MM.1S (cell line): ENCODE data around the gene NCOA3.
"Not testable (repeated sequence)": the region's sequence is repeated elsewhere in the genome, so short reads cannot be mapped to it uniquely, and the experiment has no call there.

Experiments
- DNase-seq: peaks from one replicate; pipeline ENCODE4 v3.0.0-alpha.2; 2015
- H2AFZ ChIP-seq: fragments of 300-600 bp; sonication (generic); 2 replicates; pipeline ENCODE4 v1.6.0; 2016; ENCODE audit warnings: antibody characterized with exemption, low read length
- H3F3A ChIP-seq: fragments of 300-600 bp; sonication (generic); 2 replicates; pipeline ENCODE4 v1.6.1; 2016; ENCODE audit warnings: mild to moderate bottlenecking, antibody characterized with exemption, low read length, moderate library complexity, mixed read lengths; ENCODE audit not compliant: insufficient read depth
- H3K27ac ChIP-seq: fragments of 300-600 bp; sonication (generic); 2 replicates; pipeline ENCODE4 v1.5.1; 2016; ENCODE audit warnings: mild to moderate bottlenecking, low read length
- H3K27me3 ChIP-seq: fragments of 300-600 bp; sonication (generic); replicated peaks from 2 replicates; pipeline ENCODE4 v1.6.0; 2016; ENCODE audit warnings: low read length; ENCODE audit not compliant: insufficient read depth
- H3K36me3 ChIP-seq: fragments of 300-600 bp; sonication (generic); replicated peaks from 2 replicates; pipeline ENCODE4 v1.6.1; 2016; ENCODE audit warnings: mild to moderate bottlenecking, low read length, mixed read lengths; ENCODE audit not compliant: insufficient read depth
- H3K4me1 ChIP-seq: fragments of 300-600 bp; sonication (generic); 2 replicates; pipeline ENCODE4 v1.6.1; 2016; ENCODE audit warnings: low read length, mixed read lengths
- H3K4me2 ChIP-seq: fragments of 300-600 bp; sonication (generic); 2 replicates; pipeline ENCODE4 v1.6.0; 2016; ENCODE audit warnings: low read depth, low read length
- H3K4me3 ChIP-seq: fragments of 300-600 bp; sonication (generic); 2 replicates; pipeline ENCODE4 v1.5.1; 2016; ENCODE audit warnings: low read length, mixed read lengths
- H3K79me2 ChIP-seq: fragments of 300-600 bp; sonication (generic); 2 replicates; pipeline ENCODE4 v1.6.1; 2016; ENCODE audit warnings: mixed run types, low read length, mixed read lengths
- H3K9ac ChIP-seq: fragments of 300-600 bp; sonication (generic); 2 replicates; pipeline ENCODE4 v1.6.1; 2016; ENCODE audit warnings: low read length, mixed read lengths
- H3K9me2 ChIP-seq: fragments of 300-600 bp; sonication (generic); replicated peaks from 2 replicates; pipeline ENCODE4 v1.6.1; 2016; ENCODE audit warnings: mild to moderate bottlenecking, low read length, mixed read lengths; ENCODE audit not compliant: insufficient read depth
- H3K9me3 ChIP-seq: fragments of 300-600 bp; sonication (generic); replicated peaks from 2 replicates; pipeline ENCODE4 v1.6.1; 2016; ENCODE audit warnings: mild to moderate bottlenecking, low read length, mixed read lengths; ENCODE audit not compliant: insufficient read depth
- H4K20me1 ChIP-seq: fragments of 300-600 bp; sonication (generic); 2 replicates; pipeline ENCODE4 v1.6.1; 2016; ENCODE audit warnings: mild to moderate bottlenecking, low read length, moderate library complexity, mixed read lengths; ENCODE audit not compliant: insufficient read depth
- EZH2 ChIP-seq: fragments of 300-600 bp; sonication (generic); optimal IDR thresholded peaks from 2 replicates; pipeline ENCODE3; 2017; ENCODE audit warnings: low read depth, mild to moderate bottlenecking, antibody characterized with exemption, low read length, mixed read lengths
- EZH2phosphoT487 ChIP-seq: fragments of 300-600 bp; sonication (generic); IDR thresholded peaks from 2 replicates; pipeline ENCODE4 v1.6.1; 2018; ENCODE audit warnings: antibody characterized with exemption, low read length
- TF ChIP-seq, protein P1 (sequence below): fragments of 300-600 bp; sonication (generic); IDR thresholded peaks from 2 replicates; pipeline ENCODE4 v1.5.1; 2016; ENCODE audit warnings: antibody characterized with exemption, low read length, mixed read lengths

Gene NCOA3

GRCh38 chr20:47578543-47578942, 76.9 kb downstream of the NCOA3 start:
- H3K36me3 ChIP-seq, result no peaks in the 10 kb centered on the region
- H3K27ac ChIP-seq, result no peak overlapping the region
- peaks cover 98% of the 10 kb centered on the region for H3K79me2 ChIP-seq
- TF ChIP-seq, protein P1, sequence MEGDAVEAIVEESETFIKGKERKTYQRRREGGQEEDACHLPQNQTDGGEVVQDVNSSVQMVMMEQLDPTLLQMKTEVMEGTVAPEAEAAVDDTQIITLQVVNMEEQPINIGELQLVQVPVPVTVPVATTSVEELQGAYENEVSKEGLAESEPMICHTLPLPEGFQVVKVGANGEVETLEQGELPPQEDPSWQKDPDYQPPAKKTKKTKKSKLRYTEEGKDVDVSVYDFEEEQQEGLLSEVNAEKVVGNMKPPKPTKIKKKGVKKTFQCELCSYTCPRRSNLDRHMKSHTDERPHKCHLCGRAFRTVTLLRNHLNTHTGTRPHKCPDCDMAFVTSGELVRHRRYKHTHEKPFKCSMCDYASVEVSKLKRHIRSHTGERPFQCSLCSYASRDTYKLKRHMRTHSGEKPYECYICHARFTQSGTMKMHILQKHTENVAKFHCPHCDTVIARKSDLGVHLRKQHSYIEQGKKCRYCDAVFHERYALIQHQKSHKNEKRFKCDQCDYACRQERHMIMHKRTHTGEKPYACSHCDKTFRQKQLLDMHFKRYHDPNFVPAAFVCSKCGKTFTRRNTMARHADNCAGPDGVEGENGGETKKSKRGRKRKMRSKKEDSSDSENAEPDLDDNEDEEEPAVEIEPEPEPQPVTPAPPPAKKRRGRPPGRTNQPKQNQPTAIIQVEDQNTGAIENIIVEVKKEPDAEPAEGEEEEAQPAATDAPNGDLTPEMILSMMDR, result no peak
- TF ChIP-seq EZH2phosphoT487 (no peak), EZH2 (no peak)
- H3K9ac ChIP-seq, result no peak overlapping the region
- peaks cover 31% of the 10 kb centered on the region for H3K4me1 ChIP-seq
- peaks cover 13% of the 10 kb centered on the region for H4K20me1 ChIP-seq
- no peak overlapping the region for H2AFZ ChIP-seq
- no peaks in the 10 kb centered on the region for H3K27me3 ChIP-seq
- peaks cover 10% of the 10 kb centered on the region for H3F3A ChIP-seq
- H3K9me2 ChIP-seq, result no peaks in the 10 kb centered on the region
- no peak overlapping the region for H3K4me2 ChIP-seq
- H3K9me3 ChIP-seq, result no peaks in the 10 kb centered on the region
- DNase-seq, result no peak
- no peak overlapping the region for H3K4me3 ChIP-seq

DNA sequence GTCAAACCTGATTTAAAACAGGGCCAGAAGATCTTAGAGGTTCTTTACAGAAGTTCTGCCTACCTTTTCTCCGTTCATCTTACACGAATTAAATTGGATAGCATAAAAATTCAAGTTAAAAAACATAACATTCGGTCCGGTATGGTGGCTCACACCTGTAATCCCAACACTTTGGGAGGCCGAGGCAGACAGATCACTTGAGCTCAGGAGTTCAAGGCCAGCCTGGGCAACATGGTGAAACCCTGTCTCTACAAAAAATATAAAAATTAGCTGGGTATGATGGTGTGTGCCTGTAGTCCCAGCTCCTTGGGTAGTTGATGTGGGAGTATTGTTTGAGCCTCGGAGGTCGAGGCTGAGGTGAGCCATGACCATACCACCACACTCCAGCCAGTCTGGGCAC, 79.0 kb downstream of the NCOA3 start:
- not testable (repeated sequence) for H3K27ac ChIP-seq, DNase-seq, H3K4me3 ChIP-seq, H2AFZ ChIP-seq, H3K36me3 ChIP-seq, H4K20me1 ChIP-seq, H3K4me2 ChIP-seq, H3K9ac ChIP-seq, H3K9me3 ChIP-seq, H3K9me2 ChIP-seq, H3F3A ChIP-seq, H3K27me3 ChIP-seq
- Histone ChIP-seq H3K4me1 (peaks cover 18% of the 10 kb centered on the region), H3K79me2 (peaks cover 95% of the 10 kb centered on the region)

DNA sequence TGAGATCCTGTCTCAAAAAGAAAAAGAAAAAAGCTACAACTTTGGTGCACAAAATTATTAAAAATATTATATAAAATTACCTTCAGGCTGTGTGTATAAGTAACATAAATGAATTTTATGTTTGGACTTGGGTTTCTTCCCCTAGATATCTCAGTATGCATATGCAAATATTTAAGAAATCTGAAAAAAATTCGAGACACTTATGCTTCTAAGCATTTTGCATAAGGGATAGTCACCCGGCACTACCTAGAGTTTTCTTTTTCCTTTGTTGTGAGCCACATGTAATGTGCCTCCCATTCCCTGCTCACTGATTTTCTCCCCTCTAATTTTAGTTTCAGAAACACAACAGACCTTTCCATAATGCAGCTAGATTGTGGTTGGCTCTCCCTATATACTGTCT, 79.4 kb downstream of the NCOA3 start:
- DNase-seq, result no peak
- Histone ChIP-seq H3K9ac (no peak overlapping the region), H3K79me2 (peaks cover 93% of the 10 kb centered on the region), H3F3A (no peaks in the 10 kb centered on the region), H3K4me2 (no peak overlapping the region), H3K36me3 (no peaks in the 10 kb centered on the region), H4K20me1 (peaks cover 6% of the 10 kb centered on the region; the same call in 1 of the 2 replicates), H3K4me1 (peaks cover 14% of the 10 kb centered on the region), H3K4me3 (no peak overlapping the region), H3K27me3 (no peaks in the 10 kb centered on the region), H2AFZ (no peak overlapping the region), H3K9me3 (no peaks in the 10 kb centered on the region), H3K27ac (no peak overlapping the region), H3K9me2 (no peaks in the 10 kb centered on the region)
- TF ChIP-seq, protein P1, result no peak
- no peak for TF ChIP-seq EZH2phosphoT487
- TF ChIP-seq EZH2, result no peak

DNA sequence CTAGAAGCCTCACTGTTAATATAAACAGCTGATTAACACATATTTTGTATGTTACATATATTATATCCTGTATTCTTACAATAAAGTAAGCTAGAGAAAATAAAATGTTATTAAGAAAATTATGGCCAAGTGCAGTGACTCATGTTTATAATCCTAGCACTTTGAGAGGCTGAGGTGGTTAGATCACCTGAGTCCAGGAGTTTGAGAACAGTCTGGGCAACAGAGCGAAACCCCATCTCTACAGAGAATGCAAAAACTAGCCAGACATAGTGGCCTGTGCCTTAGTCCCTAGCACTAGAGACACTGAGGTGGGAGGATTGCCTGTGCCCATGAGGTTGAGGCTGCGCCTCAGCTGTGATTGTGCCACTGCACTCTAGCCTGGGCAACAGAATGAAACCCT, 81.9 kb downstream of the NCOA3 start:
- H2AFZ ChIP-seq, result no peak overlapping the region
- no peaks in the 10 kb centered on the region for H3K27me3 ChIP-seq
- no peaks in the 10 kb centered on the region; the same call in 1 of the 2 replicates for H4K20me1 ChIP-seq
- H3K9ac ChIP-seq, result no peak overlapping the region
- no peaks in the 10 kb centered on the region for H3K9me3 ChIP-seq
- H3K79me2 ChIP-seq, result peaks cover 93% of the 10 kb centered on the region
- H3K9me2 ChIP-seq, result no peaks in the 10 kb centered on the region
- no peak overlapping the region for H3K4me2 ChIP-seq
- no peak overlapping the region for H3K27ac ChIP-seq
- no peak overlapping the region for H3K4me3 ChIP-seq
- no peaks in the 10 kb centered on the region for H3F3A ChIP-seq
- no peak for DNase-seq
- H3K36me3 ChIP-seq, result no peaks in the 10 kb centered on the region
- TF ChIP-seq EZH2 (no peak), EZH2phosphoT487 (no peak)
- TF ChIP-seq, protein P1, result no peak
- no peaks in the 10 kb centered on the region; the same call in 1 of the 2 replicates for H3K4me1 ChIP-seq
